ENCODE data around the gene PLOD1.
A peak's percentile ranks its signal among the peaks of the same experiment; 100 is the strongest.
"Not testable (repeated sequence)": the region's sequence is repeated elsewhere in the genome, so short reads cannot be mapped to it uniquely, and the experiment has no call there.

PLOD1 gene

DNA sequence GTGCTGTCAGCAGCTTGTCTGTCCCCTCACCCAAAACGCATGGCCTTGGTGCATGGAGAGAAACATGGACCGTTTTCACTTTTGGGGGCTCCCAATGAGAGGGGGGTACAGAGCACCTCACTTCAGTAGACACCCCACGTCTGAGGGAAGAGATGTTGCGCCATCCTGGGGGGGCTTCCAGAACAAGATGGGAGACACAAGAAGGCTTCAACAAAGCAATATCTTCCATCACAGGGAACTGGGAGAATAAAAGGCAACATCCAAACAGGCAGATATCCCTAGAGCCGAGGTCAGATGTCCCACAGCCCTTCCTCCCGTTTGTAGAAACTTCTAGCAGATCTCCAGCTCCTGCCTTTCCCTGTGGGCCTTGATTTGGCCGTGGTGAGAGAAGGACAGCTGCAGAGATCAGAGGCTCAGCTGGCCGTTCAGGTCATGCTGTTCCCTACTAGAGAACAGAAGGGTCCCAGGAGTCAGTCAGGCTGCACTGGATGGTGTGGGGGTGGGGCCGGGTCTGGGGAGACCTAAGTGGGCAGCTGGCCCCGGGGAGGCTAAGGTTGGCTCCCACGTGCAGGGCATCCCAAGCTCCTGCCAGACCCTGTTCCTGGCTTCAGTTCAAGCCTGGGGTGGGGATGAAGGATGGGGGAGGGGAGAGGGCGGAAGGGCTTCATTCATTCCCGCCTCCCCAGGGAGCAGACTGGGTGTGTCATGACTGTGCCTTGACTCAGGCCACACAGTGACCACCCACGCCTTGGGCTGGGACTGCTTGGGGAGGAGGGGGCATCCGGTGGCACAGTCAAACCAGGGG is 4.4 kb downstream of the PLOD1 start:
- no peak for DNase-seq (ENCODE audit: low read depth)

DNA sequence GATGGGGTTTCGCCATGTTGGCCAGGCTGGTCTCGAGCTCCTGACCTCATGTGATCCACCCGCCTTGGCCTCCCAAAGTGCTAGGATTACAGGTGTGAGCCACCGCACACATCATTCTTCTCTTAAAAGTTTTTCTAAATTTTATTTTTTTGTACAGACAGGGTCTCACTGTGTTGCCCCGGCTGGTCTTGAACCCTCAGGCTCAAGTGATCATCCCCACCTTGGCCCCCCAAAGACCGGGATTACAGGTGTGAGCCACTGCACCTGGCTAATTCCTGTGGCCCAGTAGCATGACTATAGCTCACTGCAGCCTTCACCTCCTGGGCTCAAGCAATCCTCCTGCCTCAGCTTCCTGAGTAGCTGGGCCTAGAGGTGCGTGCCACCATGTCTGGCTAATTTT is 5.3 kb downstream of the PLOD1 start:
- not testable (repeated sequence) for DNase-seq (ENCODE audit: low read depth)

DNA sequence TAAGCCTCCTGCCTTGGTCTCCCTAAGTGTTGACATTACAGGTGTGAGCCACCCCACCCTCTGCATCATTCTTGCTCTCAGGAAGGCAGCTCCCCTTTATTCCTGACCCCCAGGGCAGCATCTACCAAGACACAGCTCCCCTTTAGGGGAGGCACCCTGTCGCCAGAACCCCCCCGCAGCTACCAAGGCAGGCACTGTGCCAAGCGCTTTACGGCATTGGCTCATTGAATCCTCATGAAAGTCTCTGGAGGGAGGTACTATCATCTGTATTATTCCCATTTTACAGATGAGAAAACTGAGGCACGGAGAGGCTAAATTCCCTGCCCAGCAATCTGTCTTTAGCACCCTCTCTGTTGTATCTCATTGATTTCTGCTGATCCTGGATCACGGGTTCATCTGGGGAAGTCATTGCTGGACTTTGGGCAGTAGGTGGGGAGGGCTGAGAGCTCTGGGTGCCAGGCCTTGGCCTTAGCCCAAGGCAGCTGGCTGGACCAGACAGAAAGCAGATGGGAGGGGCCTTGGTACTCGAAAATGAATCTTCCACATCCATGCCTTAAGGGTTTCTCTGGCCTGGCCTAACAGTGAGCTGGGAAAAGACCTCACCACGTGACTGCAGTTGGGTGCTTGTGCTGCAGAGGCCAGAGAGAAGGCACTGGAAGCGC is 5.9 kb downstream of the PLOD1 start:
- DNase-seq (ENCODE audit: low read depth): no peak

DNA sequence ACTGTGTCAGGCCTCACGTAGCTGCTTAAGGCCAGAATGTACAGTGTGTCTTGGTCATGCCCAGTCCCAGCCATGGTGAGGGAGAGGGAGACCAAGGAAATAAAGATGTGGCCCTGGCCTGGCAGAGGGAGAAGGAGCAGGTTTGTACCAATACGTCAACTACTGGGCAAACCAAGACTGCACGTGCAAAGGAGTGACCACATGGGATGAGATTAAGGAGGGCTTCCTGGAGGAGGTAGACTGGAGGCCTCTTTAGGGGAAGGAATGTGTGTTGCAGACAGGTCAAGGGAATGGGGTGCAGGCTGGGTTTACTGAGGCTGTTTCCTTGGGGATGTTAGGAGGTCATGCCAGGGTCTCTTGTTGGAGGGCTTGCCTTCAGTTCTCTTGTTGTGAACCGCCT is 7.8 kb downstream of the PLOD1 start:
- no peak for DNase-seq (ENCODE audit: low read depth)

DNA sequence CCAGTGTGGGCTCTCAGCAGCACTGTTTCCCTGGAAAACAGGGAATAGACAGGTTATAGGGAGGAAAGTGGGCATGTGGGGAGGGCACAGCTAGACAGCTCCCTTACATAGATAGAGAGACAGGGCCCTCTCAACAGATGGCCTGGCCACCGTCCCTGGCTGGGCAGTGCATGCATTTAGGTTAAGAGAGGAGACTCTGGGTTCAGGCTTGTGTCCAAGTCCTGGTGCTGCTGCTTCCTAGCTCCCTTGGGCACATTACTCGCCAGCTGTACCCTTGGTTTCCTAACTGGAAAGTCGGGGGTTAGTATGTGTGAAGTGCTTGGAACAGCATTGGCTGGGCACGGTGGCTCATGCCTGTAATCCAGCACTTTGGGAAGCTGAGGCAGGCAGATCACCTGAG is 9.1 kb downstream of the PLOD1 start:
- no peak for DNase-seq (ENCODE audit: low read depth)

DNA sequence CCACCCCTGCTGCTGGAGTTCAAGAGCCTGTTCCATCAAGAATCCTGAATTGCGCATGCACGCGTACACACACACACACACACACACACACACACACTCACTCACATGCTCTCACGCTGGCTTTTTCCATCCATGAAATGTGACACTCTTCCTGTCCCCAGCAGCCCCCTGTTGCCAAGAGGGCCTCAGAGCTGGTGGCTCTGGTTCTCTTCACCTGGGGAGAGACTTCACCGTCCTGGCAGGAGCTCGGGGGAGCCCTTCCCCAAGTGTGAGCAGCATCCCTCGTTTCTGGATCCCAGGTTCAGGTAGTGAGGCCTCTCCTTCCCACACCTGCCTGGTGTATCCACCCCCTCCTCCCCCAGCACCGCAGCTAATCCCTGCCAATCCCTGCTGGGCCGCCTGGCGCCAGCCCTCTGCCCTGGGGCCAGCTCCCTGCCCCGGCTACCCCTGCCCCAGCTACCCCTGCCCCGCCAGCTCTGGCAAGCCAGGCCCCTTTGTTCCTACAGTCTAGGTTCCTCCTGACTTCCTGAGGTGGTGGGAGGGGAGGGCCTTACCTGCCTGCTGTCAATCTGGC is 9.9 kb downstream of the PLOD1 start:
- peak; percentile 43 for DNase-seq (ENCODE audit: low read depth)

DNA sequence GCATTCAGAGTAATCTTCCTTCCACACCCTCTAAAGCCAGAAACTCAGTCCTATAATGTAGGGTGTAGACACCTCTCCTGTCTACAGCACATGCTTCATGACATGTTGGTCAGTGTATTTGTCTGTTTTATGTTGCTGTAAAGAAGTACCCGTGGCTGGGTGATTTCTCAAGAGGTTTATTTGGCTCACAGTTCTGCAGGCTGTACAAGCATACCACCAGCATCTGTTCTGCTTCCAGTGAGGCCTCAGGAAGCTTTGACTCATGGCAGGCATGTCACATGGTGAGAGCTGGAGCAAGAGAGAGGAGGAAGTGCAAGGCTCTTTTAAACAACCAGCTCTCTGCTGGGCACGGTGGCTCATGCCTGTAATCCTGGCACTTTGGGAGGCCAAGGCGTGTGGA is 12.1 kb downstream of the PLOD1 start:
- DNase-seq (ENCODE audit: low read depth): no peak

DNA sequence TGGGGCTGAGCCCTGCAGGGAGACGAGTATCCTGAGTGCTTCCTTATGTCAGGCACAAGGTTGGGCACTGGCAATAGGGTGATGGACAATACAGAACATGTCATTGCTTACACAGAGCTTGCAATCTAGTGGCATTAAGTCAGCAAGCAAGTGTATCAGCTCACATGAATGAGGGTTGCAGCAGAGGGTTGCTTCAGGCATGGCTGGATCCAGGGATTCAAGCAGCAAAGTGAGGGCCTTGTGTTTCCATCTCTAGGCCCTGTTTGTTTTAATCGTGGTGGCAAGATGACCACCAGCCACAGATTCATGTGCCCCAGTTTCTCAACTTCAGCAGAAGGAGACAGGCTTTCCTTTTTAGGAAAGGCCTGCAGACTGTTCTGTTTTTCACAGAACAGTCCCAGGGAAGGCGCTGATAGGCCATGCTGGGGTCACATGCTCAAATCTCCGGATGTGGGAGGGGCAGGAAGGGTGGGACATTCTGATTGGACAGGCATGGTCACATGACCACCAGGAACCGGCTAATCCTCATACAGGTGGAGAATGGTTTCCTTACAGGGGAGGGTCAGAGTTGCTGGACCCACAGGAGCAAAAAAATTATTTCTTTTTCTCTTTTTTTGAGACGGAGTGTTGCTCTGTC is 14.4 kb downstream of the PLOD1 start:
- no peak for DNase-seq (ENCODE audit: low read depth)

DNA sequence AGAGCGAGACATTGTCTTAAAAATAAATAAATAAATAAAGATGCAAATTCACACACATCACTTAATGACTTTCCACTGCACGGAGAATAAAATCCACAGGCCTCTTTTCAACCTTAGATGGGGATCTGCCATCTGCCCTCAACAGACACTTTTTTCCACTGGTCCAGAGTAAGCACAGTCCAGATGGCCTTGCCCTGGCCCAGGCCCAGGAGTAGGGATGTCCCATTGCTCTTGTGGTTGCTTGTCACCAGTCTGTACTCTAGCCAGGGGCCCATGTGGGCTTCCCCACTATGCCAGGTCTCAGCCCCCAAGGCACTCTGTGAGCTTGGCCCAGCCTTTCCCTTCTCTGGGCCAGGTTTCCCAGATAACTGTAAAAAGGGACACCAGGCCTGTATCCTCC is 17.4 kb downstream of the PLOD1 start:
- DNase-seq (ENCODE audit: low read depth): no peak

DNA sequence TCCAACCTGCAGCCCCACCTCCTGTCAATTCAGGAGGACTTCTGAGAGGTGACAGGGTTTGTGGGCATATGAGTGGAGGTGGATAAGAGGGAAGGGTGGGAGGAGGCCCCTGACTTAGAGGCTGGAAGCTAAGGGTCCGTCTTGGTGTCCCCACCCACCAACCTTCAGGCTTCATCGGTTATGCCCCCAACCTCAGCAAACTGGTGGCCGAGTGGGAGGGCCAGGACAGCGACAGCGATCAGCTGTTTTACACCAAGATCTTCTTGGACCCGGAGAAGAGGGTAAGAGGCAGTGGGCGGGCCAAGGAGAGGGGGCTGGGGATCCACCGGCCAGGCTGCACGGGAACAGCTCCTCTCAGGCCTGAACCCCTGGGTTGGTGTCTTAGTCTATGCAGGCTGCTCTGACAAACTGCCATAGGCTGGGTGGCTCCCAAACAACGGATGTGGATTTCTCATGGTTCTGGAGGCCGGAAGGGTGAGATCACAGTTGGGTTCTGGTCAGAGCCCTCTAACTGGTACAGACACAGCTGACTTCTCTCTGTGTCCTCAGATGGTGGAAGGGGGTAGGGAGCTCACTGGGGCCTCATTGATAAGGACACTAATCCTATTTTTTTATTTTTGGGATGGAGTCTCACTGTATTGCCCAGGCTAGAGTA is 18.1 kb downstream of the PLOD1 start:
- DNase-seq (ENCODE audit: low read depth): no peak

DNA sequence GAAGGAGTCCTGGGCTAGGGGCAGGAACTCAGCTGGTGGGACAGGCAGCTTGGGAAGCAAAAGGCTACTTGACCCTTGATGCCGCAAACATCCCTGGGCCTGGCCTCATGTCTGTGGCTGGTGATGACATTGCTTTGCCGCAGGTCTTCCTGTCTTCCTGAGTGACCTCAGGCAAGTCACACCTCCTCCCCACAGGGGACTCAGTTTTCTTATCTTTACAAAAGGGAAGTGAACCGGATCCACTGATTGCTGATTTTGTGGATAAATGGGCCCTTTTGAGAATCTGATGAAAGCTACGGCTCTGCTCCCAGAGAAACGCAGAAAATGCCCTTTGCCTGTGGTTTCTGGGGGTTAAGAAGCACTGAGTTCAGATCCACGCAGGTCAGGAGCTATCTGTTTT is 20.7 kb downstream of the PLOD1 start:
- no peak for DNase-seq (ENCODE audit: low read depth)

DNA sequence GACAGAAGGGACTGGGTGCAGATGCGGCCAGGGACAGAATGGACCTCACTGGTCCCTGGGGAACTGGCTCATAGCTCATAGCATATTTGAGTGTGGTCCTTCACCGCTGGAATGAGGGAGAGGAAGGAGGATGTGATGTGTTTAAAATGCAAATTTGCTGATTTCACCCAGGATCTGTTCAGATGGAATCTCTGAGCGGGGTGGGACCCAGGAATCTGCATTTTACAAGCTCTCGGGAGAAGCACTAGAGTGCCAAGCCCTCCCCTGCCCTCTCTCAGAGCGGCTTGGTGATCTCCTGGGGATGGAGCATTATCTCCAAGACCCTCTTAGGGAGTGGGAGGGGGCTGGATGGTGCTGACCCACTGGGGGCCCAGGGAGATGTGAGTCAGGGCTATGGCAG is 22.9 kb downstream of the PLOD1 start:
- no peak for DNase-seq (ENCODE audit: low read depth)

DNA sequence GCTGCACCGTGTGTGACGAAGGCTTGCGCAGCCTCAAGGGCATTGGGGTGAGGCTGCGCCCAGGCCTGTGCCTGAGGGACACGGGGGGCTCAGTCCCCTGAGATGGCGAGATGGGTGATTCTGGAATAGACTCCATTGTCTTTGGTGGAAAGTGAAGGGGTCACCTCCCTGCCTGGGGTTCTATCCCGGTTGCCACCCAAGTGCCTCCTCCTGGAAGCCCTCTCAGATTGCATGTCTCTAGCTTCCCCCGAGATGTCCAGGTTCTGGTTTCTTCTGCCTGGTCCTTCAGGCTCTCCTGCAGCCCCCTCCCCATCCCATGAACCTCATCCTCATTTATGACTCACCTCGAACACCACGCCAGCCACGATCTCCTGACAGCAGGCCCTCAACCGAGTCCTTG is 23.4 kb downstream of the PLOD1 start:
- DNase-seq (ENCODE audit: low read depth): no peak

DNA sequence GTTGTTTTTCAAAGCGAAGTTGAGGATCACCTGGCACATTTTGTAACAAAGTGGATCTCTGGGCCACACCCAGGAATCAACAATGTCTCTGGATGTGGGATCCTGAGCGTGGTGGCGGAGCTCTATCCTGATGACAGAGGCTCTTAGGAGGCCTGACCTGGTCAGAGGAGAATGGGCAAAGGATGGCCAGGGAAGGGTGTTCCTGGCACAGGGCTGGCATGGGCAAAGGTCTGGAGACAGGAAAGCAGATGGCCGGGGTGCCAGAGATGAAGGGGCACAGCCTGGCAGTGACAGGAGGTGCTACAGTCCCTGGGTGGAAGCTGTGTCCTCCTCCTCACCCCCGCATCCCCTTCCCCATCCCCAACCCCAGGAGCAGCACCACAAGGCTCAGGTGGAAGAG is 25.8 kb downstream of the PLOD1 start:
- DNase-seq (ENCODE audit: low read depth): no peak

DNA sequence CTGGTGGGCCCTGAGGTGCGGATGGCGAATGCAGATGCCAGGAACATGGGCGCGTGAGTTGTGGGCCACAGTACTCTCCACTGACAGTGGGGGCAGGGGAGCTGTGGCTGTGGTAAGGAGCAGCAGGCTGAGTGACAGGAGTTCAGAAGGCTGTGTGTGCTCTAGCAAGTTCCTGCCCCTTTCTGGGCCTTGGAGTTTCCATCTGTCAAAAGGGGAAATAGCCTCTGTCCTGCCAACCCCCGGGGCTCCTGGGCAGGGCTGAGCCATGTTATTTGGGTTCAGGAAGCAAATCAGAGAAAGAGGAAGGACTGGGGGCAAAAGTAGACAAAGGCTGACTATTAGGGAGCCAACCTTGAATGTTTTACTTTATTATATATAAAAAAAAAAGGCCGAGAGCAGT is 26.2 kb downstream of the PLOD1 start:
- DNase-seq (ENCODE audit: low read depth): no peak

DNA sequence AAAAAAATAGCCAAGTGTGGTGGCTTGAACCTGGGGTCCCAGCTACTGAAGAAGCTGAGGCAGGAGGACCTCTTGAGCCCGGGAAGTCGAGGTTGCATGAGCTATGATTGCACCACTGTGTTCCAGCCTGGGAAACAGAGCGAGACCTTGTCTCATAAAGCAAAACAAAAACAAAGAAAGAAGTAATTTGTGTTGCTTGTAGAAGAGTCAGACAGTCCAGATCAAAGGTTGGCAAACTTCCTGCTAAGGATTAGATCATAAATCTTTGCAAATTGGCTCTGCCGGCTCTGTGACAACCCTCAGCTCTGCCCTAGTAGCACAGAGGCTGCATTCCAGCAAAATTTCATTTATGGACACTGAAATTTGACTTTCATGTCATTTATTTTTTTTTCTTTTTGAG is 26.7 kb downstream of the PLOD1 start:
- DNase-seq (ENCODE audit: low read depth): peak; percentile 80

DNA sequence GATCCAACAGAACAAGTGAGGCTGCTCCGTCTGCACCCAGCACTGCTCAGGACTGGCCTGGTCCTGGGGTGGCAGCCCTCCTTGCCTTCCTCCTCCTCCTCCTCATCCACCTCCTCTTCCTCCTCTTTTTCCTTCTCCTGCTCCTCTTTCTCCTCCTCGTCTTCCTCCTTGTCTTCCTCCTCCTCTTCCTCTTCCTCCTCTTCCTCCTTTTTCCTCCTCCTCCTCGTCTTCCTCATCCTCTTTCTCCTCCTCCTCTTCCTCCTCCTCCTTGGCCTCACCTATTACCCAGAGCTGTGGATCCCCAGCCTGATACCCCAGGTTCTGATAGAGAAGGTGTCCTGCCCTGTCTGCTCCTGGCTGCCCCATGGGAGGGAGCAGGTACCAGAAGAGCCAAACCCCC is 29.1 kb downstream of the PLOD1 start:
- no peak for DNase-seq (ENCODE audit: low read depth)

DNA sequence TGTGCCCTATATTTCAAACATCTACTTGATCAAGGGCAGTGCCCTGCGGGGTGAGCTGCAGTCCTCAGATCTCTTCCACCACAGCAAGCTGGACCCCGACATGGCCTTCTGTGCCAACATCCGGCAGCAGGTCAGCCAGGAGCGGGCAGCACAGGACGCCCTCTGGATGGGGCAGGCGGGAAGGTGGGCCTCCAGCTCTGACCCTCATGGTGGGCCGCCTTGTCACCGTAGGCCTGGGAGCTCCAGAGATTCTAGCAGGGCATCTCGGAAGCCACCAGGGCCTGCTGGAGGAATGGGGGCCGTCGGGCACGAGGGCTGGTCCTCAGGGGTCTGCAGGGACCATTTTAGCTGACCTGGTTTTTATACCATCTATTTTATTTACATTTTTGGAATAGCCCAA is 30.1 kb downstream of the PLOD1 start:
- DNase-seq (ENCODE audit: low read depth): no peak

DNA sequence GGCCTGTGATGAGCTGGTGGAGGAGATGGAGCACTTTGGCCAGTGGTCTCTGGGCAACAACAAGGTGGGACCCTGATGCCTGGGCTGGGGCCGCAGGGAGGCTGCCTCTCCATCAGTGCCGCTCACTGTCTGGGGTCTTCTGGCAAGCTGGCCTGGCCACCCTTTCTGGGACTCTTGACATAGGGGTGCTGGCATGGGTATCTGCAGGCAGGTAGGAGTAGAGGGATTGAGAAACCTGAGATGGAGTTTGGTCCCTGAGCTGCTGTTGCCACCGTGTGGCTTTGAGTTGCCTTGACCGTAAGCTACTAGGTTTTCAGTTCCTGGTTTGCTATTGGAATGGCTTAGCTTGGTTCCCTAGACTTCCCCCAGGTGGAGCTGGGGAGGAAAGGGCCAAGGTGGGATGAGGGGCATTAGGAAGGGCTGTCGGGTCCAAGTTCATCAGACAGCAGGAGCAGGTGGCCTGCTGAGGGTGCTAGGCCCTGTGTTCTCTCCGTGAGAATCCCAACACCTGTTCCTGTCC is 32.6 kb downstream of the PLOD1 start:
- peak; percentile 21 for DNase-seq (ENCODE audit: low read depth)

DNA sequence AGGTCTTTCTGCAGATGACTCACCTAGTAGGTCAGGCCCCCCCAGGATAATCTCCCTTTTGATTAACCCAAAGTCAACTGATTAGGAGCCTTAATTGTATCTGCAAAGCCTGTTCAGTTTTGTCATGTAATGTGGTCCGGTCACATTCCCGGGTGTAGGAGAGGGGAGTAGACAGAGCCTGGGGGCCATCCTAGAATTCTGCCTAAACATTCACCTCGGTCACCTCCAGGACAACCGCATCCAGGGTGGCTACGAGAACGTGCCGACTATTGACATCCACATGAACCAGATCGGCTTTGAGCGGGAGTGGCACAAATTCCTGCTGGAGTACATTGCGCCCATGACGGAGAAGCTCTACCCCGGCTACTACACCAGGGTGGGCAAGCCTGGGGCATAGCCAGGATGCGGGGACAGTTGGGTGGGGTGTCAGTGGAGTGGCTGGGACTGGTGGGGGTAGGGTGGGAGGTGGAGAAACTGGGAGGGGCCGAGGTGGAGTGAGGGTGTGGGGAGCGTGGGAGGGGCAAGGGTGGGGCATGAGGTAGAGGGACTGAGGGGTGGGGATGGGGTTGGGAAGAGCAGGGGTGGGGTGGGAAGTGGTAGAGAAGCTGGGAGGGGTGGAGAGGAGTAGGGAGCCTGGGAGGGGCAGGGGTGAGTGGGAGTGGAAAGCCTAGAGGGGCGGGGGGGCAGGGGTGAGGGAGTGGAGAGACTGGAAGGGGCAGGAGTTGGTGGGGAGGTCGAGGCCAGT is 36.1 kb downstream of the PLOD1 start:
- DNase-seq (ENCODE audit: low read depth): no peak

DNA sequence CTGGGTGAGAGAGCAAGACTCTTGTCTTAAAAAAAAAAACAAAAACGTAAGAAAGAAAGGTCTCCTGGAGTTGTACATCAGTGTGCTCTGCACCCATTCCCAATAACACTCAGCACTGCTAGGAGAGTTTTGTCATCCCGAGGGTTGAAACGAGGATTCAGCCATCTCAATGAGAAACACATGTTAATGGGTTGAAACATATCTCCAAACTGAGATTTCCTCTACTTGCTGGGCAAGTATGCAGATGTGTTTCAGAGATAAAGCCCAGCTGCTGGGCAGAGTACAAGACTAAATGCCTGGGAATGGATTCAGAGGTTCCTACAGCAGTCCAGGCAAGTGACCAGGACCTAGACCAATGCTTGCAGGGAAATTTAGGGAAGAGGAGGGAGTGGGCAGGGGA is 43.1 kb downstream of the PLOD1 start:
- no peak for DNase-seq (ENCODE audit: low read depth)

DNA sequence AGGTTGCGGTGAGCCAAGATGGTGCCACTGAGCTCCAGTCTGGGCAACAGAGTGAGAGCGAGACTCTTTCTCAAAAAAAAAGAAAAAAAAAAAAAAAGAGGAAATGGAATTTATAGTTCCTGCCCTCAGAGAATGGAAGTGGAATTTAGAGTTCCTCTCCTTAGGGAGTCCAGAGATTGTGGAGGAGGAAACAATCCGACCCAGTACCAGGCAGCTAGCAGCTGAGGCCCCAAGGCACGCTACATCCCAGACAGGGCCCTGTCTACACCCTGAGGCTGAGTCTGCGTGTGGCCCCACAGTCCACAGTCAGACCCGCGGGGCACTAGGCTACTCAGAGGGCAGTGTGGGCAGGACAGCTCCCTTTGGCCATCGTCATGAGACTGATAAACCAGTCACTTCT is 43.8 kb downstream of the PLOD1 start:
- DNase-seq (ENCODE audit: low read depth): no peak

Data from iris pigment epithelial cell (primary cell).